Loucy (cell line): Measurements from ENCODE around the gene FRMD4A.

Experiments used
- H2AFZ ChIP-seq: fragments of 200-600 bp; sonication (generic); 2 replicates; pipeline ENCODE4 v1.6.0; 2016; ENCODE audit warnings: antibody characterized with exemption, mild to moderate bottlenecking, low read length, moderate library complexity
- H3F3A ChIP-seq: fragments of 200-600 bp; 2 replicates; pipeline ENCODE4 v1.6.0; 2016; ENCODE audit warnings: antibody characterized with exemption, low read depth, mild to moderate bottlenecking
- H3K27me3 ChIP-seq: fragments of 200-600 bp; sonication (generic); 2 replicates; pipeline ENCODE4 v1.6.1; 2014; ENCODE audit warnings: low read length, mild to moderate bottlenecking; ENCODE audit not compliant: insufficient read depth, poor library complexity, severe bottlenecking
- H3K36me3 ChIP-seq: fragments of 200-600 bp; sonication (generic); 2 replicates; pipeline ENCODE4 v1.6.1; 2016; ENCODE audit warnings: low read length; ENCODE audit not compliant: insufficient read depth
- H3K4me1 ChIP-seq: fragments of 200-600 bp; sonication (generic); 2 replicates; pipeline ENCODE4 v1.5.1; 2014; ENCODE audit warnings: low read length, mild to moderate bottlenecking; ENCODE audit not compliant: insufficient read depth, poor library complexity, severe bottlenecking
- H3K4me2 ChIP-seq: fragments of 200-600 bp; sonication (generic); 2 replicates; pipeline ENCODE4 v1.6.0; 2014; ENCODE audit warnings: antibody characterized with exemption, low read length, low read depth, mild to moderate bottlenecking; ENCODE audit not compliant: poor library complexity, severe bottlenecking
- H3K4me3 ChIP-seq: fragments of 200-600 bp; sonication (generic); 2 replicates; pipeline ENCODE4 v1.5.1; 2014; ENCODE audit warnings: low read length, mild to moderate bottlenecking, mixed read lengths; ENCODE audit not compliant: poor library complexity, severe bottlenecking
- H3K79me2 ChIP-seq: fragments of 200-600 bp; sonication (generic); 2 replicates; pipeline ENCODE4 v1.6.1; 2014; ENCODE audit warnings: low read length; ENCODE audit not compliant: insufficient read depth
- H3K9ac ChIP-seq: fragments of 200-600 bp; sonication (generic); 2 replicates; pipeline ENCODE4 v1.6.0; 2014; ENCODE audit warnings: mild to moderate bottlenecking, low read depth, low read length, moderate library complexity; ENCODE audit not compliant: poor library complexity, severe bottlenecking
- H3K9me2 ChIP-seq: fragments of 200-600 bp; sonication (generic); replicated peaks from 2 replicates; pipeline ENCODE4 v1.6.1; 2016; ENCODE audit warnings: low read depth, low read length, mixed read lengths
- H3K9me3 ChIP-seq: fragments of 200-600 bp; sonication (generic); 2 replicates; pipeline ENCODE4 v1.6.1; 2014; ENCODE audit warnings: mild to moderate bottlenecking, antibody characterized with exemption, low read length, low read depth; ENCODE audit not compliant: insufficient read depth
- H4K20me1 ChIP-seq: fragments of 200-600 bp; sonication (generic); 2 replicates; pipeline ENCODE4 v1.6.0; 2014; ENCODE audit warnings: antibody characterized with exemption, low read length, mild to moderate bottlenecking; ENCODE audit not compliant: insufficient read depth, poor library complexity, severe bottlenecking
- CTCF ChIP-seq: fragments of 200-600 bp; sonication (generic); conservative IDR thresholded peaks from 2 replicates; pipeline ENCODE4 v1.5.1; 2014; ENCODE audit warnings: mild to moderate bottlenecking, antibody characterized with exemption, low read length
- EZH2phosphoT487 ChIP-seq: fragments of 200-600 bp; IDR thresholded peaks from 2 replicates; pipeline ENCODE4 v1.6.1; 2018; ENCODE audit warnings: antibody characterized with exemption, mild to moderate bottlenecking, moderate library complexity, borderline replicate concordance

The FRMD4A gene

GRCh38 chr10:14009371-14010100, 321.2 kb downstream of the FRMD4A start:
- Histone ChIP-seq H3K9me2 (no peaks in the 10 kb centered on the region), H3K9ac (peak overlapping the region; percentile 43), H3K9me3 (no peaks in the 10 kb centered on the region), H3F3A (no peaks in the 10 kb centered on the region), H3K4me1 (peaks cover 27% of the 10 kb centered on the region), H4K20me1 (no peaks in the 10 kb centered on the region), H2AFZ (peak overlapping the region; percentile 94), H3K27me3 (peaks cover 7% of the 10 kb centered on the region), H3K79me2 (no peaks in the 10 kb centered on the region), H3K36me3 (no peaks in the 10 kb centered on the region), H3K4me2 (peak overlapping the region; percentile 80), H3K4me3 (peak overlapping the region; percentile 68)
- TF ChIP-seq EZH2phosphoT487 (no peak), CTCF (no peak)

DNA sequence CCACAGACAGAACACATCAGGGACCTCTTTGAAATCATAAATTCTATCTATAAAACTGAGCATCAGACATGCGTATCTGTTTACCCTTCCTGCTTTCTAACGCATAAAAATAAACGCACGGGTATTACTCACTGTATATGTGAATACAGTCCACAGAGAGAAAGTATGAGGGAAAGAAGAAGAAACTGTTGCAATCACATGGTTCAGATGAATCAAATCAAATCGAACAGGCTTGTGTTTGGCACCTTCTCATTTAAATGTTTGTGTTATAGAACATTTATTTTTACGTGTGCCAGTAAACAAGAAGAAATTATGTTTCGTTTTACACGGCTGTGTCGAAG, 322.0 kb downstream of the FRMD4A start:
- H3K9me2 ChIP-seq: no peaks in the 10 kb centered on the region
- no peaks in the 10 kb centered on the region for H3K79me2 ChIP-seq
- TF ChIP-seq EZH2phosphoT487: no peak
- no peak for TF ChIP-seq CTCF
- H4K20me1 ChIP-seq: no peaks in the 10 kb centered on the region
- peak overlapping the region; percentile 94 for H2AFZ ChIP-seq
- H3K4me3 ChIP-seq: peak overlapping the region; percentile 68
- H3K9ac ChIP-seq: no peak overlapping the region
- H3K9me3 ChIP-seq: no peaks in the 10 kb centered on the region
- H3K36me3 ChIP-seq: no peaks in the 10 kb centered on the region
- peak overlapping the region; percentile 80 for H3K4me2 ChIP-seq
- H3K27me3 ChIP-seq: peaks cover 7% of the 10 kb centered on the region
- H3K4me1 ChIP-seq: peaks cover 27% of the 10 kb centered on the region
- no peaks in the 10 kb centered on the region for H3F3A ChIP-seq

DNA sequence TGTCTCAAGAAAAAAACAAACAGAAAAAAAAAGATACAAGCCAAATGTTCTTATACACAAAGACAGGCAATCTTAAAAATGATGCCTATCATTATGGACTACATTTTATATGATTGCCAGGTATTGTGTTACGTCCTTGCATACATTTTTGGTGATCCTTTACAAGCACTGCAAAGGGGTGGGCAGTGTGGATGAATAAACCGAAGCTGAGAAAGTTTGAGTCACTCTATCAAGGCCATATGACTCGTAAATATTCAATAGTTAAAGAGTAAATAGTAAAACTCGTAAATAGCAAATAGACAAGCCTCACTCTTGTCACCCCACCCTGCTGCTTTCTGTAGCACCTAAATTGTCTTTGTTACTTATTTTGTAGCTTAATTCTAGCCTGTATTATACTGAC, 326.2 kb downstream of the FRMD4A start:
- Histone ChIP-seq H3K4me1 (peaks cover 20% of the 10 kb centered on the region), H2AFZ (no peak overlapping the region), H3K9ac (no peak overlapping the region), H3K9me2 (no peaks in the 10 kb centered on the region), H4K20me1 (no peaks in the 10 kb centered on the region), H3K27me3 (peaks cover 15% of the 10 kb centered on the region), H3K4me2 (no peak overlapping the region), H3K36me3 (no peaks in the 10 kb centered on the region), H3K4me3 (no peak overlapping the region), H3K79me2 (no peaks in the 10 kb centered on the region), H3F3A (no peaks in the 10 kb centered on the region), H3K9me3 (no peaks in the 10 kb centered on the region)
- TF ChIP-seq EZH2phosphoT487: no peak
- TF ChIP-seq CTCF: no peak
